HG03558 (cell line): ENCODE results near the gene NSD1.
"Not testable (repeated sequence)": the region's sequence is repeated elsewhere in the genome, so short reads cannot be mapped to it uniquely, and the experiment has no call there.

Experiments
- ATAC-seq: cut with Tn5 transposase; IDR thresholded peaks from one replicate; pipeline ENCODE4 v1.9.1; 2021; ENCODE audit warnings: moderate number of reproducible peaks; ENCODE audit not compliant: unreplicated experiment; ENCODE audit errors: extremely low read depth

NSD1 gene

GRCh38 chr5:177212242-177212641 is 78.7 kb downstream of the NSD1 start:
- ATAC-seq, result no peak

GRCh38 chr5:177220576-177220975 is 87.0 kb downstream of the NSD1 start:
- no peak for ATAC-seq

DNA sequence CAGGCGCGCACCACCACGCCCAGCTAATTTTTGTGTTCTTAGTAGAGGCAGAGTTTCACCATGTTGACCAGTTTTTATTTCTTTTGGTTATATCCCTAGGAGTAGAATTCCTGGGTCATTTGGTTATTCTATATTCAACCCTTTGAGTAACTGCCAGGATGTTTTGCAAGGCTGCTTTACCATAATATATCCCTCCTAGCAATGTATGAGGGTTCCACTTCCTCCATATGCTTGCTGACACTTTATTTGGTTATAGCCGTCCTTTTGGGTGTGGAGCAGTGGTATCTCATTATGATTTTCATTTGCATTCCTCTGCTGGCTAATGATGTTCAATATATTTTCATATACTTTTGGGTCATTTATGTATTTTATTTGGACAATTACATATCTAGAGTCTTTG is 88.7 kb downstream of the NSD1 start:
- ATAC-seq, result no peak

DNA sequence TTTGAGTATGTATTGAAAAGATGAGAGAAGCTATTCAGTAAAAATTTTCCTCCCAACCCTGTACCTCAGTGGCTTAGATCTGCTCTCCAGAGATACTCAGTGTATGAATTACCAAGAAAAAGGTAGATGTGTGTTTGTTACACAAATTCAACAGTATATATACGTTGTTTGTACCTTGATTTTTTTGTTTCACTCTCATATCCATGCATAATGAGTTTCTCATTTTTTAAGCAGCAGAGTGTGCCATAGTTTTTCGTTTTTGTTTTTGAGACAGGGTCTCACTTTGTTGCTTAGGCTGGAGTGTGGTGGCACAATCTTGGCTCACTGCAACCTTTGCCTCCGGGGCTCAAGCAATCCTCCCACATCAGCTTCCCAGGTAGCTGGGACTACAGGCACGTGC is 92.2 kb downstream of the NSD1 start:
- ATAC-seq, result no peak

GRCh38 chr5:177226860-177227259 is 93.3 kb downstream of the NSD1 start:
- ATAC-seq, result no peak

DNA sequence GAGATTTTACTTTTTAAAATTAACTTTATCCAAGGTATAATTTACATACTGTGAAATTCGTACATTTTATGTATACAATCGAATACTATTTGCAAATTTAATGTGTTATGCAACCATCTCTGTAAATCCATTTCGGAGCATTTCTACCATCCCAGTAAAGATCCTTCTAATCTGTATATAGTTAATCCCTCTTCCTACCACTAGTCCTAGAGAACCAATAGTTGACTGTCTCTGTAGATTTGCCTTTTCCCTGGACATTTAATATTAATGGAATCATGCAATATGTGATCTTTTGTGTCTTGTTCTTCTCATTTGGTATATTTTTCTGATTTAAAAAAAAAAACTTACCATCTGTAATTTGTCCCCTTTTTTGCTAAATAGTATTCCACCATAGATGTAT is 95.2 kb downstream of the NSD1 start:
- ATAC-seq, result no peak

GRCh38 chr5:177230660-177231059 is 97.1 kb downstream of the NSD1 start:
- no peak for ATAC-seq

GRCh38 chr5:177231479-177232250 is 98.1 kb downstream of the NSD1 start:
- ATAC-seq, result no peak

DNA sequence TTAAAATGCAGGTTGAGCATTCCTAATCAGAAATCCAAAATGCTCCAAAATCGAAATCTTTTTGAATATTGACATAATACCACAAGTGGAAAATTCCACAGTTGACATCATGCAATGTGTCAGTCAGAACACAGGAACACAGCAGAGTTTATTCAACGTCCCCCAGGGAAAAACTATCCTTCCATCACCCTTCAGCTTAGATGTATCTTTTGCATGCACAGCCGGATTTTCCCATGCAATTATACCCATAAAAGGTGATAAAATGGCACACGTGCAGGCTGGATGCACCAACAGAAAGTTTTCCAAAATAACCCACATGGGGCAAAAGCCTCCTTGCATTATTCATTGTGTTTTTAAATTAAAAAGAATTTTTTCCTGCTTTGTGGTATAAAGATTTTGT is 98.8 kb downstream of the NSD1 start:
- no peak for ATAC-seq

- ATAC-seq, result no peak
These were observed 99.2 kb downstream of the NSD1 start for GRCh38 chr5:177232761-177233160.

DNA sequence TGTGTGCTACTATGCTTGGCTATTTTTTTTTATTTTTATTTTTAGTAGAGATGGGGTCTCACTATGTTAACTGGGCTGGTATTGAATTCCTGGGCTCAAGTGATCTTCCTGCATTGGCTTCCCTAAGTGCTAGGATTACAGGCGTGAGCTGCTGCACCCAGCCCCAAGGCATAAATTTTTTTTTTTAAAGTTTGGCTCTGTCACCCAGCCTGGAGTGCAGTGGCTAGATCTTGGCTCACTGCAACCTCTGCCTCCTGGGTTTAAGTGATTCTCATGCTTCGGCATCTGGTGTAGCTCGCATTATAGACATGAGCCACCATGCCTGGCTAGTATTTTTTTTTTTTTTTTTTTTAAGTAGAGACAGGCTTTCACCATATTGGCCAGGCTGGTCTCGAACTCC is 99.6 kb downstream of the NSD1 start:
- ATAC-seq, result no peak

DNA sequence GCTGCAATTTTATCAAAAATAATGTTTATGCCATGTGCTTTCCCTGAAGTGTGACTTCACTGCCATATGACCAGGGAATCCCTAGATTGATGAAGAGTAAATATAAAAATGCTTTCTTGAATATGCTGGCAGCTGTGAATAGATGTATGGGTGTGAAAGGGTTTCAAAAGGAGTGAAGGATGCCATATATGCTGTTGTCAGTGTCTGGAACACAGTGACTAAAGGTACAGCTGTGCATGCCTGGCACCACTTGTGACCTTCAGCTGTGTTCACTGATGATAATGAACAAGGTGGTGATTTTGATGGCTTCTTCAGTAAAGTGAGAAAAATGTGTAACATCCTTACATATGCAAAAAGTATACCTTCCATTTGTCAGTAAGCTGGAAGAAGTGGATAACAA is 100.2 kb downstream of the NSD1 start:
- no peak for ATAC-seq

GRCh38 chr5:177234841-177235240 is 101.3 kb downstream of the NSD1 start:
- no peak for ATAC-seq

GRCh38 chr5:177241768-177242167 is 108.2 kb downstream of the NSD1 start:
- no peak for ATAC-seq

DNA sequence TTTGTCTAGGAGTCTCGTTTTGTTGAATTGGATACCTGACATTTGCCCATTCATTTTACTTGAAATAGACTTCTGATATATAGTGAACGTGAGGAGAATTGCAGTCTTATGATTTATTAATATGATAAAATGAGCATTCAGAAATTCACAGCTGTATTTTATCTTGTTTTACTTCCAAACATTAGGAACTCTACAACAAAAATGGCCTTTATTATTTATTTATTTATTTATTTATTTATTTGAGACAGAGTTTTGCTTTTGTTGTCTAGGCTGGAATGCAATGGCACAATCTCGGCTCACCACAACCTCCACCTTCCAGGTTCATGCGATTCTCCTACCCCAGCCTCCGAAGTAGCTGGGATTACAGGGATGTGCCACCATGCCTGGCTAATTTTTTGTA is 108.7 kb downstream of the NSD1 start:
- ATAC-seq, result no peak

- ATAC-seq, result no peak
These were observed 116.4 kb downstream of the NSD1 start for GRCh38 chr5:177249761-177250537.

DNA sequence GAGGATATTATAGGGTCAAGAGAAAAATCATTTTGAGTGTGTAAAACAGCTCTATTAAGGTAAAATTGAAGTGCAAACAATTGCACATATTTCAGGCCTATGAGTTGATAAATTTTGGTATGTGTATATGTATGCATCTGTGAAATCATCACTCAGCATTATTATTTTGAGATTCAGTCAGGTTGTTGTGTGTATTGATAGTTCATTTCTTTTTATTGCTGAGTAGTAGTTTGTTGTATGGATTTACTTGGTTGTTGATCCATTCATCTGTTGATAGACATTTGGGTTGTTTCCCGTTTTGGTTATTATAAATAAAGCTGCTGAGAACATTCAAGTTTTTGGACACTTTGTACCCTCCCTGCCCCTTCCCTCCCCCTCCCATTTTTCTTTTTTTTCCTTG is 119.7 kb downstream of the NSD1 start:
- no peak for ATAC-seq

DNA sequence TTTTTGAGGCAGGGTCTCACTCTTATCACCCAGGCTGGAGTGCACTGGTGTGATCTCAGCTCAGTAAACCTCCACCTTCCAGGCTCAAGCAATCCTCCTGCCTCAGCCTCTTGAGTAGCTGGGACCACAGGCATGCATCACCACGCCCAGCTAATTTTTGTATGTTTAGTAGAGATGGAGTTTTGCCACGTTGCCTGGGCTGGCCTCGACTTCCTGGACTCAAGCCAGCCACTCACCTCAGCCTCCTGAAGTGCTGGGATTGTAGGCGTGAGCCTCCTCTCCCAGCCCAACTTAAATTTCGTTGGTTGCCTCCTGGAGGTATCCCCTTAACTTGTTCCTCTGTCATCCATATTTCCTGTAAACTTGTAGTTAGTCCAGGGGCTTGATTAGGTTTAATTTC is 122.7 kb downstream of the NSD1 start:
- ATAC-seq, result no peak

GRCh38 chr5:177258711-177259110 is 125.1 kb downstream of the NSD1 start:
- not testable (repeated sequence) for ATAC-seq

DNA sequence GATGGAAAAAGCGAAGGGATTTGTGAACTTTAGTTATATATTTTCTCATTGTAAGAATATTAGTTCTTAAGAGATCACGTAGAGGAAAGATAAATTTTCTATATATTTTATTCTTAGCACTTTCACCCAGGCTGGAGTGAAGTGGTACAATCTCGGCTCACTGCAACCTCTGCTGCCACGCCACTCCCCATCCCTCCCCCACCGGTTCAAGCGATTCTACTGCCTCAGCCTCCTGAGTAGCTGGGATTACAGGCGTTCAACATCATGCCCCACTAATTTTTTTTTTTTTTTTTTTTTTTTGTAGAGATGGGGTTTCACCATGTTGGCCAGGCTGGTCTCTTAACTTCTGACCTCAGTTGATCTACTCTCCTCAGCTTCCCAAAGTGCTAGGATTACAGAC is 127.4 kb downstream of the NSD1 start:
- no peak for ATAC-seq

GRCh38 chr5:177261510-177261909 is 127.9 kb downstream of the NSD1 start:
- ATAC-seq, result no peak

DNA sequence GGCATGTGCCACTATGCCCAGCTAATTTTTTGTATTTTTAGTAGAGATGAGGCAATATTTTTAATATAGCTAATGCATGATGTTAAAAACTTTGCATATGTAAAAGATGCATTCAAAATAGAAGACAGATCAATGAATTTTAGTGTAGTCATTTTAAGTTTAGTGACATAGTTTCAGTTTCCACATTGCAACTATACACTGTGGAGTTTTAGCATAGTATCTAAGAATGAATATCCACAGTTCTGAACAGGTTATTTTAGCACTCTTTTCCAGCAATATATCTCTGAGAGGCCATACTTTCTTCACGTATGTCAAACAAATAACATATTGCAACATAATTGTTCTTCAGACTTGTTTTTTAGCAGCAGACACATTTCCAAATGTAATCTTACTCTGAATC is 130.6 kb downstream of the NSD1 start:
- ATAC-seq, result no peak
